HG03045 (cell line): ENCODE measurements around the gene DENND1B.

Source experiments
- ATAC-seq: cut with Tn5 transposase; IDR thresholded peaks from one replicate; pipeline ENCODE4 v1.9.1; 2021; ENCODE audit warnings: mild to moderate bottlenecking, moderate library complexity; ENCODE audit not compliant: unreplicated experiment

Gene DENND1B, protein sequence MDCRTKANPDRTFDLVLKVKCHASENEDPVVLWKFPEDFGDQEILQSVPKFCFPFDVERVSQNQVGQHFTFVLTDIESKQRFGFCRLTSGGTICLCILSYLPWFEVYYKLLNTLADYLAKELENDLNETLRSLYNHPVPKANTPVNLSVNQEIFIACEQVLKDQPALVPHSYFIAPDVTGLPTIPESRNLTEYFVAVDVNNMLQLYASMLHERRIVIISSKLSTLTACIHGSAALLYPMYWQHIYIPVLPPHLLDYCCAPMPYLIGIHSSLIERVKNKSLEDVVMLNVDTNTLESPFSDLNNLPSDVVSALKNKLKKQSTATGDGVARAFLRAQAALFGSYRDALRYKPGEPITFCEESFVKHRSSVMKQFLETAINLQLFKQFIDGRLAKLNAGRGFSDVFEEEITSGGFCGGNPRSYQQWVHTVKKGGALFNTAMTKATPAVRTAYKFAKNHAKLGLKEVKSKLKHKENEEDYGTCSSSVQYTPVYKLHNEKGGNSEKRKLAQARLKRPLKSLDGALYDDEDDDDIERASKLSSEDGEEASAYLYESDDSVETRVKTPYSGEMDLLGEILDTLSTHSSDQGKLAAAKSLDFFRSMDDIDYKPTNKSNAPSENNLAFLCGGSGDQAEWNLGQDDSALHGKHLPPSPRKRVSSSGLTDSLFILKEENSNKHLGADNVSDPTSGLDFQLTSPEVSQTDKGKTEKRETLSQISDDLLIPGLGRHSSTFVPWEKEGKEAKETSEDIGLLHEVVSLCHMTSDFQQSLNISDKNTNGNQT

DNA sequence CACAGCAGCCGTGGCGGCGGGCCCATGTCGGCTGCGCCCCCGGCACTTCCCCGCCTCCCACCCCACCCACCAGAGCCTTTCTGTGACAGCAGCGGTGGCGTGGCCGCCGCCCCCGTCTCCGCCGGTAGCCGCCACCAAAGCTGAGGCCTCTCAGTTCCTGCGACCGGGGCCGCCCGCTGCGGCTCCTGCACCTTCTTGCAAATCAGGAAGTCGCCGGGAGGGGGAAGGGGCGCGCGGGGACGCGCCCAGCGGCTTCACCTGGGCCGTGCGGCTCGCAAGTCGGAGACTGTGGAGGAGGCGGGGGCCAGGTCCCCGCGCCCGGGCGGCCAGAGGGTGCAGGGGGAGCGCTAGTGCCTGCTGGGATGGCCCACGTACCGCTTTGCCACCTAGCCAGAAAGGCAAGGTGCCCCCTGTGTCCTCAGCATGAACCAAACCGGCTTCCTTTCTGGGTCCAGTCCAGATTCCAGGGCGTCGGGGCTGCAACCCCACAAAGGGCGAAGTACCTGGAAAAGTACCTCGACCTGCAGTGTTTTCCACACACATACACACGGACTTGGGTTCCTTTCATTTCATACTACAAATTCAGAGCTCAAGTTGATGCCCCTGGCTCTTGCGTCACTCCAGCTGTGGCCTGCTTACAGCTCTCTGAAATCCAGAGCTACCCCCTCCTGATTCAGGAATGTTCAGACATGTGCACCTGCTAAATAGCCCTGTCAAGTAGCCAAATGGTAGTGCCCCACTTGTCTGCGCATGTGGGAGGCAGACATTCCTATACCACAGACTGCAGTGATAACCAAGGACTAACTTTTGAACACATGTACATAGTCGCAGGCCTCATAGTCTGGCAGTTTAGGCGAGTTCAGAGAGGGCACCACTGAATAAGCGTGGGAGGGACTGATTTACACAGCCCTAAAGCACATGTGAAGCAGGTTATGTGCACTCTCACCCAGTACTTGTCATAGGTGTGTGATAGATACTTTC, at the start of gene DENND1B:
Gene DENND1B, minus strand, starts transcription at position 199 of the 981 bp plus-strand sequence. CDS start 325 bp downstream, outside the sequence.
- ATAC-seq, result peak; percentile 73

DNA sequence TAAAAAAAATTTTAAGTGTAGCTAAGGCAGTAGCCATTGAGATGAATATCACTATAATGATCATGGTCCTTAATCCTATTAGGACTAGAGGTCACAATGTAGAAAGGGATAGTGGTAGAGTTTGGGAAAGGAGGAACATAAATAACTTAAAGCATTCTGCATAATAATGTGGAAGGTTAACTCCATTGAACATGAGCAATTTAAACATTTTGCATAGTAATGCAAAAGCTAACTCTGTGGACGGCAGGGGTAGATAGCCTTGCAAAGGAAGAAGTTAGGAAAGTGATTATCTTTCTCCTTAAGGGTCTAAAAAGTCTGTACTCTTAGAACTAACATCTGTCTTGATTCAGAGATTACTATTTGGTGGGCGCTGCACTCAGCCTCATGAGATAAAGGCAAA, 39.0 kb upstream of the DENND1B start:
- ATAC-seq, result no peak

DNA sequence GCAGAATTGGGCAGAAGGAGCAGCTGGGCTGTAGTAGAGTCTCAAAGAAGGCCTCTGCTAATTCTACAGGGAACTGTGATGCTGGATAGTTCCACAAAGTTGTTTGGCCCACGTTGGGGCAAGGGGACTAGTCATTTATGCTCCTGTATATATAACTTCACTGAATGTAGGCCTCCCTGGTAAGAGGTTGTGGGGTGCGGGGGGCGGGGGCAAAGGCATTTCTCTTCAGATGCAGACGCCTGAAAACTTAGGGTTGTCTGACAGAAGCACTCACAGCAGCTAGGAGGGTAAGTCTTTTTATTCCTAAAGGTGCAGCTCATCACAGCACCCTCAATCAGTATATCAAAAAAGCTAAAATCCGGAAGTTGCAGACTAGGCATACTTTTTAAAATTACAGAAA, 38.5 kb upstream of the DENND1B start:
- ATAC-seq, result no peak

DNA sequence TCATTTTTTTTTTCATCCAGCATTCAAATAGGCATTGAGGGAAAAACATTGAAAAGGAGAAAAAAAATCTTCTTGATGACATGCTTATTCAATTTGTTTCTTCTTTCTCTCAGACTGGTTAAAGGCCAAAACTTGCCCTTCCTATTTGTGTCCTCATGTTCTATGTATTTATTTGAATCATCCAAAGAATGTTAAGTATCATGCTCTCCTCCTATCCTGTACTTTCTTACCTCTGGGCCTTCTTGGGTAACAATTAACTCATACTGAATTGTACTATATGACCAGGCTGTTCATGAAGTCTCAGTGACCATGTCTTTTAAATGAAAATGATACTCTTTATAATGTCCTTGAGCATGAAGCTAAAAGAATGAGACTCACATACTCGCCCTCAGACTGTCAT, 36.5 kb upstream of the DENND1B start:
- ATAC-seq, result no peak

DNA sequence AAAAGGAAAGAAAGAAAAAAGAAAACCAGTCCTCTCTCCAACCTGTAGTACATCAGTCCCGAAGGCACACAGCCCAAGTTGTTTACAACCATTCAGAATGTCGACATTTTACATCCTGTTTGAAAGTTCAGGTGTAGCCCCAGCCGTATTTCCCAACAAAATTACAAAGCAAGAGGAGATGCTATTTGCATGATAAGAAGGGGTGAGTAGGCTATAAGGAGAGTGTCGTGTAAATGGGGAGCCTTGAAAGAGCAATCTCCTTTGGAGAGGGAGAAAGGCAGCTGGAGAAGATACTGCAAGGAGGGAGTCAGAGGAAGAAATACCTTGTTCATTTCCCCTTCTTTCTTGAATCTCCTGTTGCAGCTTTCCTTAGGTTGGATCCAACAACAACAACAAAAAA, 35.5 kb upstream of the DENND1B start:
- ATAC-seq, result no peak

DNA sequence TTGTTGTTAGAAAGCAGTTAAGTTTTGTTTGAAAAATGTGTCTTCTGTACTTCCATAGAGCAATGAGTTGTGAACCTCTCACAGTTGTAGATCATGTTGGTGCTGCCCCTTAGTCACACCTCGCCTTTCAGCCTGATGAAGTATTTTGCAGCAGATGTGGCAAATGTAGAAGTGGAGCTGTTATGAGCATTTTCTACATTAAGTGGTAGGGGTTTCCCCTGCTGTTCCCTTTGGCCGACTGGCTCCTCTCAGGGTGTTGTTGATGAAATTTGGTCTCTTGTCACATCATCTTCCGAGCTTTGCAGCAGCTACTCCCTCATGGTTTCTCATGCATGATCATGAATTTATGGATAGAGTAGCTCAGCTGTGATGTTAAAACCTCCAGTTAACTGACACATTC, 33.6 kb upstream of the DENND1B start:
- no peak for ATAC-seq

DNA sequence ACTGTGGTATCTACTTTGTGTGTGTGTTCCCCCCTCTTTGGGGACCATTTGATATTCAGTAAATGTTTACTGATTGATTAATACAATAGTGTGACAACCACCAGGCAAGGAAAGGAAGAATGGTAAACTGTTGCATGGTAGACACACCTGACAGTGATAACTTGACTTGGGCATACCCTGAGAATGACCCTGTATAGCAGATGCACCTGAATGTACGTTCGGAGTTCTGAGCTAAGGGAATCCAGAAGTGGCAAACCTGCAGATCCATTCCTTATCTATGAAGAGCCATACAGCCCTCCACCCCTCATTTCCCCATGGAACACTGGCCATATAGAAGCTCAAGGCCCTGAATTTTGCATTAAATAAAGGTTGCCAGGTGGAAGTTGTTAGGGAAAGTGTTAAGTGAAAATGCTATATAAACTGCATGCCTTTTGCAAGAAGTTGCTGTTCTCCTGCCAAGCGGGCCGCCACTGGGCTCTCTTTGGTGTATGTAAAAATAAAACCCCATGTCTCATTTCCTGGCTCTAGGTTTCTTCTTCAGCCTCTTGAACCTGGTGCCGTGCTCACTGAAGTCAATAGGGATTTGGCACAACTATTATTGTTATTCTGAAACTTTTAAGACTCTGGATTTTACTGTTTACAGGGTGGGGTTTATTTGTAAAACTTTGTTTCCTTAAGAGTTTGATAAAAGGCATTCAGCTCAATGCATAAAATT, 32.6 kb upstream of the DENND1B start:
- ATAC-seq, result no peak

DNA sequence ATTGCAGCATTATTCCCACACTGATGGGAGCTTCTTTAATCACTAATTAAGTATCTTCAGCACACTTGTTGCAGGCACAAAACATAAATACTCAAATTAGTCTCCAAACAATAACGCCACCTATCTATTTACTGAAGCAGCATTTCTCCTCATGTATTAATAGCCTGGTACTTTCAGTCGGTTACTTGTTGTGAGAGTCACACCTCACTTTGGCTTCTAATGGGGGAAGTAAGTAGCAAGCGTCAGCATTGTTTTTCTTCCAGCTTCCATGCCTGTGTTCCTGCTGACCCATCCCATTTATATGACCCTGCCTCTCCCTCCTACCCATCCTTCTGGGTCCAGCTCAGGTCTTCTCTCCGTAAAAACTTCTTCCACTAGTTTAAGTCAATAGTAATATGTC, 31.9 kb upstream of the DENND1B start:
- peak; percentile 80 for ATAC-seq

DNA sequence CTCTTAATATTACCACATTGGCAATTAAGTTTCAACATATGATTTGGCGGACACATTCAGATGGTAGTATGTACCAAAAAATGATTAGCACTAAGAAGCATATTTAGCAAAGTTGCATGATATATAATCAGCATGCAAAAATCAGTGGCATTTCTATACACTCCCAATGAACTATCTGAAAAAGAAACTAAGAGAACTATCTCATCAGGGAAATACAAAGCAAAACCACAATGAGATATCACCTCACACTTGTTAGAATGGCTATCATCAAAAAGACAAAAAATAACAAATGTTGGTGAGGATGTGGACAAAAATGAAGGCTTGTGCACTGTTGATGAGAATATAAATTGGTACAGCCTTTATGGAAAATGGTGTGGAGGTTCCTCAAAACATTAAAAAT, 31.4 kb upstream of the DENND1B start:
- no peak for ATAC-seq

DNA sequence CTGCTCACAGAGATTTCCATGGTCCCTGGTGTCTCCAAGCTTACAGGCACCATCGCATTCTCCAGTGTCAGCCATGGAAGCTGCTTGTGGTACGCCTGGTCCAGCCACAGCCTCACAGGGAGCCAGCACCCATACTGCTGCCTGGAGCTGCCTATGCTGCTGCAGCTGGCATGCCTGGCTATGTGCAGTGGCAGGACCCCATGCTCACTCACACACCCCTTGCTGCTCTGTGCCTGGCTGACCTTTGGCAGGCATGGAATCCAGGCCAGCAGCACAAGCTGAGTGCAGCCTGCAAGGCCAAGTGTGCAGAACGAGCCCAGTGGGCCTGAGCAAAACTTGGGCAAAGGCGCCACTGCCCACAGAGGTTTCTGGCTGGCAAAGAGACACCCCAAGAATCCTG, 26.4 kb upstream of the DENND1B start:
- no peak for ATAC-seq

DNA sequence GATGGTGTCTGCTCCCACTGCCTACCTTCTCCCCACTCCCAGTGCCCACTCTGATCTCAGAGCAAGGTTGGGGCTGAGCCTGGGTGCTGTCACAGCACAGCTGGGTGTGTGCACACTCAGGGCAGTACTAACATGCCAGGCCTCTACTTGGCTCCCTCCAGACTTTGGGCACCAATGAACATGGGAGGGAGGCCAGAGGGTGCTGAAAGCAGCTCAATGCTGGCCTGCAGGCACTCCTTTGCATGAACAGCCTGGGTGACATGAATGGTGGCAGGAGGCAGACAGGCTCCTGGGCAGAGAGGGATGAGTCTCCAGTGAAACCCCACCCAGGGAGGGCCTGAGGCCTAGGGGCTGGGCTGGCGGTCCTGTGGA, 25.8 kb upstream of the DENND1B start:
- ATAC-seq, result no peak

DNA sequence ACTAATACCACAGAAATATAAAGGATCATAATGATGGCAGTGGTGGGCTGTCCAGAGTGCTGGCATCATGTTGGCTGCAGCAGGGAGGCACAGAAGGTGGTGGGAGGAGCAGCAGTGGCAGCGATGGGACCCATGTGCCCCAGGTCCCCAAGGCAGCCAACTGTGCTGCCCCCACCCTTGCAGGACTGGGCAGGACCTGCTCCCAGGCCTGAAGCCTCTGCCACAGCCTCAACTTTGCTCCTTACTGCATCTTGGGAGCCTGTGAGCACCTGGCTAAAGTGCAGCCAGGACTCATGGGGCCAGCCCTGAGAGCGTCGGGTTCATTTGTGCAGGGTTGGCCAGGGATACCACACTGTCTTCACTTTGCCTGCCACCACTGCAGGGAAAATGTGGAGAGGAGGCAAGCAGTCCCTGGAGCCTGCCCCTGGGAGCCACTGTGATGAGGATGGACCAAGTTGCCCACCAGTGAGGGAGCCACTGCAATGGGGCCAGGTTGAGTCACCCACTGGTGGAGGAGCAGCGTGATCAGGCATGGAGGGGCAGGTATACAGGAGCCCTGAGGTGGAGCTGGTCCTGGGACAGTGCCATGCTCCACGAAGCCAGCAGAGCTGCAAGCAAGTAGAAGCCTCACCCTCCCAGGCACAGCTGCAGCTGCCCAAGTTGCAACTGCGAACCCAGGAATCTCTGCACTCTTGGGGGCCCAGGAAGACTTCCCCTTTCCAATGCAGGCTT, 25.3 kb upstream of the DENND1B start:
- ATAC-seq, result no peak

DNA sequence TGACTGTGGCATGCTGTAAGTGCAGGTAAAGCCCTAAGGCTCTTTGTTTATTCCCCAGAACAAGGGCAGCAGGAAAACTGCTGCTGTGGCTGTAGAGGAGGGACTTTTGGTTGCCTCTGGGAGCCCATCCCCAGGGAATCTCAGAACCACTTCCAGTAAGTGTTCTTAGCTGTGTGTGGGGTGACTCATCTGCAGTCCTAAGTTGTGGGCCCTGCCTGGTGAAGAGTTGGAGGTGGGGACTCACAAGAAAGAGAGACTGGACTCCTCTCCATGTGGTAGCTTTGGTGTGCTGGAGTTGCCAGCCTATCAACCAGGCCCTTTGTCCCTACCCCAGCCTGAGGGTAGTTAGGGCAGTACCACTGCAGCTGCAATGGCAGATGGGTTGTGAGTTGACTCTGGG, 24.0 kb upstream of the DENND1B start:
- no peak for ATAC-seq

DNA sequence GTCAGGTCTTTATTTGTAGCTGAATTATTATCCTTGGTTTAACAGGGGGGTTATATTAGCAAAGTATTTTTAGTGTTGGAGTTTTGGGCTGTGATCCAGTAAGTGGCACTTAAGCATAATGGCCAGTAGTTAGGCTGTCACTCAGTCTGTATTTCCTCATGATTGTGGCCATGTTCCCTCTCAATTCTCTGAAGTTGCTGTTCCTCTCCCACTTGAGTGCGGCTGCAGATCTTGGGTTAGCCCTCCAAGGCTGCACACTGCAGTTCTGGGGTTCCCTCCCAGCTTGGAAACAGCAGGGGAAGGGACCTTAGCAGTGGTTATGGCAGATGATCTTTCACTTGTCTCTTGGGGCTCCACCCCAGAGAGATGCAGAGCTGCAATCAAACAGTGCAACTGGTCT, 23.2 kb upstream of the DENND1B start:
- ATAC-seq, result no peak

DNA sequence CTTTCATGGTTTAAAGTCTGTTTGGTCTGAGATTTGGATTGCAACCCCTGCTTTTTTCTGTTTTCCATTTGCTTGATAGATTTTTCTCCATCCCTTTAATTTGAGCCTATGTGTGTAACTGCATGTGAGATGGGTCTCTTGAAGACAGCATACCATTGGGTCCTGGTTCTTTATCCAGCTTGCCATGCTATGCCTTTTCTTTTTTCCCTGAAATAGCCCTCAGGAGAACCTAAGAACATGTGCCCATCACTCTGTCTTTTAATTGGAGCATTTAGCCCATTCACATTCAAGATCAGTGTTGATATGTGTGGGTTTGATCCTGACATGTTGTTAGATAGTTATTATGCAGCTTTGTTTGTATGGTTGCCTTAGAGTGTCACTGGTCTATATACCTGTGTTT, 21.7 kb upstream of the DENND1B start:
- no peak for ATAC-seq

DNA sequence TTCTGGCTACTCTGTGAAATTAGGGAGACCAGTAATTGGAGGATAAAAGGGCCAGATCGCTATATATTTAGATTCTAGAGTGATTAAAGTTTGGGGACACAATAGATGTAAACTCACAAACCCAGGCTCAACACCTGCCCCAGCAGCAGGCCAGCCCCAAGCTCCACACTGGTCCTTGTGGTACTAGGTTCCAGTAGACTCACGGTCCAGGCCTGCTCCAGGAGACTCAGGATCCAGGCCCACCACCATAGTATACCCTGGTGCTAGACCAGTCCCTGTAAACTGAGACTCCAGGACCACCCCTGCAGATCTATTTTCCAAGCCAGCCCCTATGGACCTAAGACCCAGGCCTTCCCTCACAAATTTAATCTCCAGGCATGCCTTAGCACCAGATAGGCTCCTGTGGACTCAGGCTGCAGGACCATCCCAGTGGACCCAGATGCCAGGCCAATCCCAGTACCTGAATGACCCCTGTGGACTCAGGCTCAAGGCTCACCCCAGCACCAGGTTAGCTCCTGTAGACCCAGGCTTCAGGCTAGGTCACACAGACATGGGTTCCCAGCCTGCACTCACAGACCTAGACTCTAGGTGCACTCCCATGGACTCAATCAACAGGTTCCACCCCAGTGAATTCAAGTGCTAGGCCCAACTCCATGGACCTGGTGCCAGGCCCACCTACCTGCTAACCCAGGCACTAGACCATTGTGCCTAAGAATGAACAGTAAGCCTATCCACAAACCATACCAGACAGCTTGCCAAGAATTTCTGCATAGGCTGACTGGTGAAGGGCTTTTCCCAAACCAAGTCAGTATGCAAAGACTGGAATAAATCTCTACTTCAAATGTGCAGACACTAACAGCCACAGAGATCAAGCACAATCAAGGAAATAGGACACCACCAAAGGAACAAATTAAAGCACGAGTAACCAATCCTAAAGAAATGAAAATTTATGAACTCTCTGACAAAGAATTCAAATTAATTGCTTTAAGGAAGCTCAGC, 13.8 kb upstream of the DENND1B start:
- ATAC-seq, result no peak

DNA sequence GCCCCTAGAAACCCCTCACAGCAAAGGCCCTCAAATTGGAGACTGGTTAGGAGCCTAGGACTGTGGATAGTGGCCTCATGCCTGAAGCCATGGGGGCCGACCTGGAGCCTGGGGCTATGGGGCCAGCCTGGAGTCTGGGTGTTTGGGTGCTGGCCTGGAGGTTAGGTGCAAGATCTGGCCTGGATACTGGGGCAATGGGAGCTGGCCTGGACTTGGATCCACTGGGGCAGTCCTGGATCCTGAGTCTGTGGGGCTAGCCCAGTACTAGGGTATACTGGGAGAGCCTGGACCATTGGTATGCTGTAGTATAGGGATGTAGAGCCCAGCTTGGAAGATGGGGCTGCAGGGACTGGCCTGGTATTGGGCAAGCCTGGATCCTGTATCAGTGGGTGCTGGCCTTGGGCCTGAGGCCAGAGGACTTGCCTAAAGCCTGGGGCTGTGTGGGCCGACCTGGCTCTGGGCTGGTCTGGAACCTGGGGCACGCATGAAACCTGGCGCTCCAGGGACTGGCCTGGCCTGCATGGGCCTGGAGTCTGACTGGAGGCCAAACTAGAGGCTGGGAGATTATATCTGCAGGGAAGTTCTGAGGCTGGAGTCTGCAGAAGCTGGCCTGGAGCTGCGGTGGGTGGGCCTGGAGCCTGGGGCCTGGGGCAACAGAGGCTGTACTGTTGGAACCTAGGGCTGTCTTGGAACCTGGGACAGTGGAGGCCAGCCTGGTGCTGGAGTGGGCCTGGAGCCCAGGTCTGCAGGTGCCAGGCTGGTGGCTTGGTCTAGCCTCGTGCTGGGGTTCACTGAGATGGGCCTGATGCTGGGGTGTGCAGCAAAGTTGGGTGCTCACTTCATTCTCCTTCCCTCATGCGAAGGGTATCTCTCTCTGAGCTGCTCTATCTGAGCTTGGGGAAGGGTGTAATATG, 12.6 kb upstream of the DENND1B start:
- ATAC-seq, result no peak

DNA sequence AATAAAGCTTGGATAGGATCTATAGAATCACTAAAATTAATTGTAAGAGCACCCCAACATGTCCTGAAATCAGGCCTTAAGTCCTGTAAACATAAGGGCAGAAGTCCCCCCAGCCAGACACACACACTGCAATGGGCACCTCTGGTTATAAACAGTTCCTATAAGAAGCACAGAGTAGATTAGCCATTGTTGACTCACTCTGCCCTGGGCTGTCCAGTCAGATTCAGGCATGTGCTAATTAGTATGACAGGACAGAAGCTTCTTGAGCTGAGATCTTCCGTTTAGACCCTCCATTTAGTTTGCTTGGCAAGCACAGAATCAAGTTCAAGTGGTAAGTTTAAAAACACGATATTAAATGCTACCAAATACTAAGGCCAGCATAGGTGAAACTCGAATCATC, 11.8 kb upstream of the DENND1B start:
- ATAC-seq, result no peak
